ENCODE results near the gene ECHDC1. TPM values are rescaled to one million over a fixed set of nuclear protein-coding genes. Genes with fewer than 3 reads are reported as not detected.

The ECHDC1 gene
- total and polyA plus RNA-seq, 4 donors, result 28.8 to 66.2 (median 50.8) TPM

DNA sequence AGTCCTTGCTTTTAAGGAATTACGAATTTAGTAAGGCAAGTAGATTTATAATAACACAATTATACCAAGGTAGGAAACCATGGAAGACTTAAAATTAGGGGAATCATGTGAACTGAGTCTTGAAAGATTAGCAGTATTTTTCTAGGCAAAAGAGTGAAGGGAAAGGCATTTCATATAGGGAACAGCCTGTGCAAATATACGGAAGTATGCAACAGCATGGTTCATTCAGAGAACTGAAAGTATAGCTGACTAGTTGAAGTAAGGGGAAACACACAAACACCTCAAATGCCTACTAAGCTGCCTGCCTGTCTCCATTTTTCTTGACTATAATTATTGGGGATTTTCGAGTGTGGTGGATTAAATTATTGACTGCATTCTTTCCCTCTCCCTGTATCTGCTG, 39.0 kb upstream of the ECHDC1 start:
- no peak for DNase-seq (ENCODE audit: low spot score)
- TF ChIP-seq TAF1 (conservative IDR thresholded peaks at IDR 0.05), result no peak
- TF ChIP-seq FOXA1 (IDR thresholded peaks at IDR 0.05), result no peak
- TF ChIP-seq JUND (IDR thresholded peaks at IDR 0.05), result no peak
- TF ChIP-seq FOXA2 (IDR thresholded peaks at IDR 0.05), result no peak
- TF ChIP-seq, protein P1, sequence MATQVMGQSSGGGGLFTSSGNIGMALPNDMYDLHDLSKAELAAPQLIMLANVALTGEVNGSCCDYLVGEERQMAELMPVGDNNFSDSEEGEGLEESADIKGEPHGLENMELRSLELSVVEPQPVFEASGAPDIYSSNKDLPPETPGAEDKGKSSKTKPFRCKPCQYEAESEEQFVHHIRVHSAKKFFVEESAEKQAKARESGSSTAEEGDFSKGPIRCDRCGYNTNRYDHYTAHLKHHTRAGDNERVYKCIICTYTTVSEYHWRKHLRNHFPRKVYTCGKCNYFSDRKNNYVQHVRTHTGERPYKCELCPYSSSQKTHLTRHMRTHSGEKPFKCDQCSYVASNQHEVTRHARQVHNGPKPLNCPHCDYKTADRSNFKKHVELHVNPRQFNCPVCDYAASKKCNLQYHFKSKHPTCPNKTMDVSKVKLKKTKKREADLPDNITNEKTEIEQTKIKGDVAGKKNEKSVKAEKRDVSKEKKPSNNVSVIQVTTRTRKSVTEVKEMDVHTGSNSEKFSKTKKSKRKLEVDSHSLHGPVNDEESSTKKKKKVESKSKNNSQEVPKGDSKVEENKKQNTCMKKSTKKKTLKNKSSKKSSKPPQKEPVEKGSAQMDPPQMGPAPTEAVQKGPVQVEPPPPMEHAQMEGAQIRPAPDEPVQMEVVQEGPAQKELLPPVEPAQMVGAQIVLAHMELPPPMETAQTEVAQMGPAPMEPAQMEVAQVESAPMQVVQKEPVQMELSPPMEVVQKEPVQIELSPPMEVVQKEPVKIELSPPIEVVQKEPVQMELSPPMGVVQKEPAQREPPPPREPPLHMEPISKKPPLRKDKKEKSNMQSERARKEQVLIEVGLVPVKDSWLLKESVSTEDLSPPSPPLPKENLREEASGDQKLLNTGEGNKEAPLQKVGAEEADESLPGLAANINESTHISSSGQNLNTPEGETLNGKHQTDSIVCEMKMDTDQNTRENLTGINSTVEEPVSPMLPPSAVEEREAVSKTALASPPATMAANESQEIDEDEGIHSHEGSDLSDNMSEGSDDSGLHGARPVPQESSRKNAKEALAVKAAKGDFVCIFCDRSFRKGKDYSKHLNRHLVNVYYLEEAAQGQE (IDR thresholded peaks at IDR 0.05), result no peak
- TF ChIP-seq, protein P2, sequence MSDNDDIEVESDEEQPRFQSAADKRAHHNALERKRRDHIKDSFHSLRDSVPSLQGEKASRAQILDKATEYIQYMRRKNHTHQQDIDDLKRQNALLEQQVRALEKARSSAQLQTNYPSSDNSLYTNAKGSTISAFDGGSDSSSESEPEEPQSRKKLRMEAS (IDR thresholded peaks at IDR 0.05), result no peak
- no peak for TF ChIP-seq NR2F2 (IDR thresholded peaks at IDR 0.05)
- no peak for TF ChIP-seq YY1 (IDR thresholded peaks at IDR 0.05)
- no peak for TF ChIP-seq RXRA (IDR thresholded peaks at IDR 0.05)
- no peak for TF ChIP-seq HNF4A (conservative IDR thresholded peaks at IDR 0.05)
- no peak overlapping the region for H3K9ac ChIP-seq (ENCODE audit: low read depth in 1 of 2, low read length in 2 of 2)
- no peaks in the 10 kb centered on the region for H3K36me3 ChIP-seq (ENCODE audit: control insufficient read depth in 4 of 4, insufficient read depth in 3 of 4, low read depth in 1 of 4, low read length in 3 of 4)
- no peak overlapping the region for H3K27ac ChIP-seq (ENCODE audit: low read depth in 1 of 2, low read length in 2 of 2)
- no peaks in the 10 kb centered on the region for H3K27me3 ChIP-seq (ENCODE audit: control insufficient read depth in 4 of 4, insufficient read depth in 4 of 4, low read length in 3 of 4)
- H3K4me3 ChIP-seq (ENCODE audit: low read depth in 1 of 3, low read length in 3 of 3), result no peak overlapping the region
- 91% methylated on average over 3 of the region's 3 CpGs for WGBS
- no peaks in the 10 kb centered on the region for H3K4me1 ChIP-seq (ENCODE audit: control insufficient read depth in 4 of 4, insufficient read depth in 4 of 4, low read length in 3 of 4)
- H3K9me3 ChIP-seq (ENCODE audit: control insufficient read depth in 4 of 4, low read length in 3 of 4), result no peaks in the 10 kb centered on the region

DNA sequence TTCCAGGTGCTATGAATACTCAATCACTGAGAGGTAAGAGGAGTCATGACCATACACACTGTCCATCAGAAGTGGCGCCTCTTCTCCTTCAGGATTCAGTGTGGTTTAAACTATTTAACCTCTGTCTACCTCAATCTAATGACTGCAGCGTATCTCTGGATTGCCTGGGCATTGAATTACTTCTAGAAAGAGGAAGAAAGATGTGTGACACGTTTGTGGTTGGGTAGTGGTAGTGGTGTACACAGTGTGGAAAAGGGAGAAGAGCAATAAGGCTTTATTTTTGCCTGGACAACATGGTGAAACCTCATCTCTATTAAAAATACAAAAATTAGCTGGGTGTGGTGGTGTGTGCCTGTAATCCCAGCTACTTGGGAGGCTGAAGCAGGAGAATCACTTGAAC, 38.0 kb upstream of the ECHDC1 start:
- Histone ChIP-seq H3K27ac (ENCODE audit: low read depth in 1 of 2, low read length in 2 of 2) (no peak overlapping the region), H3K36me3 (ENCODE audit: control insufficient read depth in 4 of 4, insufficient read depth in 3 of 4, low read depth in 1 of 4, low read length in 3 of 4) (no peaks in the 10 kb centered on the region), H3K4me1 (ENCODE audit: control insufficient read depth in 4 of 4, insufficient read depth in 4 of 4, low read length in 3 of 4) (no peaks in the 10 kb centered on the region), H3K4me3 (ENCODE audit: low read depth in 1 of 3, low read length in 3 of 3) (no peak overlapping the region), H3K9ac (ENCODE audit: low read depth in 1 of 2, low read length in 2 of 2) (no peak overlapping the region), H3K9me3 (ENCODE audit: control insufficient read depth in 4 of 4, low read length in 3 of 4) (no peaks in the 10 kb centered on the region), H3K27me3 (ENCODE audit: control insufficient read depth in 4 of 4, insufficient read depth in 4 of 4, low read length in 3 of 4) (no peaks in the 10 kb centered on the region)
- DNase-seq (ENCODE audit: low spot score), result no peak
- TF ChIP-seq FOXA2 (IDR thresholded peaks at IDR 0.05) (no peak), HNF4A (conservative IDR thresholded peaks at IDR 0.05) (no peak), YY1 (IDR thresholded peaks at IDR 0.05) (no peak), RAD21 (IDR thresholded peaks at IDR 0.05) (no peak), HNF4G (IDR thresholded peaks at IDR 0.05) (no peak), SP1 (IDR thresholded peaks at IDR 0.05) (no peak), RXRA (IDR thresholded peaks at IDR 0.05) (no peak), JUND (IDR thresholded peaks at IDR 0.05) (no peak), FOXA1 (IDR thresholded peaks at IDR 0.05) (no peak), TAF1 (conservative IDR thresholded peaks at IDR 0.05) (no peak), GABPA (IDR thresholded peaks at IDR 0.05 in 1 of 2, conservative IDR thresholded peaks at IDR 0.05 in 1 of 2) (no peak), EGR1 (IDR thresholded peaks at IDR 0.05; ENCODE audit: low read depth in 2 of 2) (no peak), NR2F2 (IDR thresholded peaks at IDR 0.05) (no peak)
- TF ChIP-seq, protein P1 (IDR thresholded peaks at IDR 0.05), result no peak
- TF ChIP-seq, protein P3, sequence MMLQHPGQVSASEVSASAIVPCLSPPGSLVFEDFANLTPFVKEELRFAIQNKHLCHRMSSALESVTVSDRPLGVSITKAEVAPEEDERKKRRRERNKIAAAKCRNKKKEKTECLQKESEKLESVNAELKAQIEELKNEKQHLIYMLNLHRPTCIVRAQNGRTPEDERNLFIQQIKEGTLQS (IDR thresholded peaks at IDR 0.05), result no peak
- TF ChIP-seq, protein P4, sequence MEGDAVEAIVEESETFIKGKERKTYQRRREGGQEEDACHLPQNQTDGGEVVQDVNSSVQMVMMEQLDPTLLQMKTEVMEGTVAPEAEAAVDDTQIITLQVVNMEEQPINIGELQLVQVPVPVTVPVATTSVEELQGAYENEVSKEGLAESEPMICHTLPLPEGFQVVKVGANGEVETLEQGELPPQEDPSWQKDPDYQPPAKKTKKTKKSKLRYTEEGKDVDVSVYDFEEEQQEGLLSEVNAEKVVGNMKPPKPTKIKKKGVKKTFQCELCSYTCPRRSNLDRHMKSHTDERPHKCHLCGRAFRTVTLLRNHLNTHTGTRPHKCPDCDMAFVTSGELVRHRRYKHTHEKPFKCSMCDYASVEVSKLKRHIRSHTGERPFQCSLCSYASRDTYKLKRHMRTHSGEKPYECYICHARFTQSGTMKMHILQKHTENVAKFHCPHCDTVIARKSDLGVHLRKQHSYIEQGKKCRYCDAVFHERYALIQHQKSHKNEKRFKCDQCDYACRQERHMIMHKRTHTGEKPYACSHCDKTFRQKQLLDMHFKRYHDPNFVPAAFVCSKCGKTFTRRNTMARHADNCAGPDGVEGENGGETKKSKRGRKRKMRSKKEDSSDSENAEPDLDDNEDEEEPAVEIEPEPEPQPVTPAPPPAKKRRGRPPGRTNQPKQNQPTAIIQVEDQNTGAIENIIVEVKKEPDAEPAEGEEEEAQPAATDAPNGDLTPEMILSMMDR (IDR thresholded peaks at IDR 0.05; ENCODE audit: low read depth, low read length, missing input control), result no peak
- TF ChIP-seq, protein P5, sequence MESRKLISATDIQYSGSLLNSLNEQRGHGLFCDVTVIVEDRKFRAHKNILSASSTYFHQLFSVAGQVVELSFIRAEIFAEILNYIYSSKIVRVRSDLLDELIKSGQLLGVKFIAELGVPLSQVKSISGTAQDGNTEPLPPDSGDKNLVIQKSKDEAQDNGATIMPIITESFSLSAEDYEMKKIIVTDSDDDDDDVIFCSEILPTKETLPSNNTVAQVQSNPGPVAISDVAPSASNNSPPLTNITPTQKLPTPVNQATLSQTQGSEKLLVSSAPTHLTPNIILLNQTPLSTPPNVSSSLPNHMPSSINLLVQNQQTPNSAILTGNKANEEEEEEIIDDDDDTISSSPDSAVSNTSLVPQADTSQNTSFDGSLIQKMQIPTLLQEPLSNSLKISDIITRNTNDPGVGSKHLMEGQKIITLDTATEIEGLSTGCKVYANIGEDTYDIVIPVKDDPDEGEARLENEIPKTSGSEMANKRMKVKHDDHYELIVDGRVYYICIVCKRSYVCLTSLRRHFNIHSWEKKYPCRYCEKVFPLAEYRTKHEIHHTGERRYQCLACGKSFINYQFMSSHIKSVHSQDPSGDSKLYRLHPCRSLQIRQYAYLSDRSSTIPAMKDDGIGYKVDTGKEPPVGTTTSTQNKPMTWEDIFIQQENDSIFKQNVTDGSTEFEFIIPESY (IDR thresholded peaks at IDR 0.05), result no peak
- WGBS, result 91% methylated on average over 3 of the region's 3 CpGs
